Measurements from ENCODE around the gene UNC5B.
"Not testable (repeated sequence)": the region's sequence is repeated elsewhere in the genome, so short reads cannot be mapped to it uniquely, and the experiment has no call there.

GRCh38 chr10:71272974-71273373 lies 60.6 kb downstream of the UNC5B start:
- TF ChIP-seq CTCF, POLR2A (IDR thresholded peaks at IDR 0.05): not testable (repeated sequence)
